T-helper 17 cell (primary cell): ENCODE data around the gene PRSS16. TPM values are rescaled to one million over a fixed set of nuclear protein-coding genes. Genes with fewer than 3 reads are reported as not detected.
"Not testable (repeated sequence)": the region's sequence is repeated elsewhere in the genome, so short reads cannot be mapped to it uniquely, and the experiment has no call there.

Source experiments
- ATAC-seq: fragments of 150-1000 bp; cut with Tn5 transposase; 2 replicates; pipeline ENCODE4 v1.10.0; 2021; ENCODE audit warnings: mild to moderate bottlenecking, moderate library complexity
- DNase-seq, 3 donors: peaks; one replicate each; pipeline versions ENCODE4 v3.0.0 to v3.0.0-alpha.2; 2020 to 2021
- H3K9me3 ChIP-seq: one replicate; pipeline ENCODE4 v1.7.0; 2013; ENCODE audit warnings: low read length, mild to moderate bottlenecking; ENCODE audit not compliant: control insufficient read depth, poor library complexity, severe bottlenecking
- H3K27ac Mint-ChIP-seq: one replicate; pipeline ENCODE4 v1.8.0; 2022; ENCODE audit warnings: mild to moderate bottlenecking, moderate library complexity, mixed read lengths
- H3K27me3 Mint-ChIP-seq: one replicate; pipeline ENCODE4 v1.8.0; 2022; ENCODE audit warnings: mixed read lengths
- H3K36me3 Mint-ChIP-seq: one replicate; pipeline ENCODE4 v1.8.0; 2022; ENCODE audit warnings: low read depth, mixed read lengths
- H3K4me1 Mint-ChIP-seq: one replicate; pipeline ENCODE4 v1.8.0; 2022; ENCODE audit warnings: mild to moderate bottlenecking, mixed read lengths
- H3K4me3 Mint-ChIP-seq: one replicate; pipeline ENCODE4 v1.8.0; 2022; ENCODE audit warnings: mild to moderate bottlenecking, moderate library complexity, mixed read lengths
- total RNA-seq, 4 donors: library from RNA in 2 of 4; stranded (reverse) in 2 of 4; gene quantifications; one replicate each; pipeline ENCODE4 v1.2.3 and lab custom pipeline; 2022 to 2026

The PRSS16 gene
- total RNA-seq, 2 donors from 2014 or later, result 0.80 to 2.0 TPM

GRCh38 chr6:27254566-27254965 lies 7.1 kb downstream of the PRSS16 start:
- Mint-ChIP-seq H3K27ac (no peak overlapping the region), H3K4me3 (no peak overlapping the region), H3K4me1 (peaks cover 13% of the 10 kb centered on the region), H3K27me3 (peaks cover 45% of the 10 kb centered on the region), H3K36me3 (peaks cover 16% of the 10 kb centered on the region)
- no peak for ATAC-seq
- DNase-seq, result no peak
- no peaks in the 10 kb centered on the region for H3K9me3 ChIP-seq

GRCh38 chr6:27255866-27256265 lies 8.4 kb downstream of the PRSS16 start:
- peaks cover 12% of the 10 kb centered on the region for H3K36me3 Mint-ChIP-seq
- DNase-seq, result no peak
- peaks cover 13% of the 10 kb centered on the region for H3K4me1 Mint-ChIP-seq
- no peaks in the 10 kb centered on the region for H3K9me3 ChIP-seq
- peaks cover 53% of the 10 kb centered on the region for H3K27me3 Mint-ChIP-seq
- H3K27ac Mint-ChIP-seq, result no peak overlapping the region
- ATAC-seq, result no peak
- no peak overlapping the region for H3K4me3 Mint-ChIP-seq

GRCh38 chr6:27260369-27260768 lies 12.9 kb downstream of the PRSS16 start:
- Mint-ChIP-seq H3K27me3 (peaks cover 58% of the 10 kb centered on the region), H3K27ac (no peak overlapping the region), H3K4me3 (no peak overlapping the region), H3K36me3 (peaks cover 12% of the 10 kb centered on the region), H3K4me1 (peaks cover 5% of the 10 kb centered on the region)
- no peaks in the 10 kb centered on the region for H3K9me3 ChIP-seq
- DNase-seq (no peak), ATAC-seq (no peak)

- H3K9me3 ChIP-seq, result no peaks in the 10 kb centered on the region
- Mint-ChIP-seq H3K4me3 (no peak overlapping the region), H3K27me3 (peaks cover 55% of the 10 kb centered on the region), H3K36me3 (peaks cover 8% of the 10 kb centered on the region), H3K4me1 (peaks cover 2% of the 10 kb centered on the region), H3K27ac (no peak overlapping the region)
- DNase-seq (no peak), ATAC-seq (no peak)
These were observed 13.4 kb downstream of the PRSS16 start for GRCh38 chr6:27260836-27261375.

- H3K4me1 Mint-ChIP-seq, result peaks cover 3% of the 10 kb centered on the region
- no peak overlapping the region for H3K27ac Mint-ChIP-seq
- peaks cover 61% of the 10 kb centered on the region for H3K27me3 Mint-ChIP-seq
- no peak for ATAC-seq
- no peak for DNase-seq
- no peaks in the 10 kb centered on the region for H3K9me3 ChIP-seq
- H3K36me3 Mint-ChIP-seq, result peaks cover 2% of the 10 kb centered on the region
- no peak overlapping the region for H3K4me3 Mint-ChIP-seq
These were observed 16.4 kb downstream of the PRSS16 start for GRCh38 chr6:27263886-27264285.

GRCh38 chr6:27267003-27267402 lies 19.5 kb downstream of the PRSS16 start:
- not testable (repeated sequence) for H3K4me3 Mint-ChIP-seq, ATAC-seq, H3K27ac Mint-ChIP-seq, H3K9me3 ChIP-seq, H3K4me1 Mint-ChIP-seq, DNase-seq, H3K36me3 Mint-ChIP-seq
- peaks cover 63% of the 10 kb centered on the region for H3K27me3 Mint-ChIP-seq

- no peak for ATAC-seq
- Mint-ChIP-seq H3K4me3 (no peak overlapping the region), H3K36me3 (peaks cover 2% of the 10 kb centered on the region), H3K27ac (no peak overlapping the region), H3K4me1 (peaks cover 3% of the 10 kb centered on the region), H3K27me3 (peaks cover 63% of the 10 kb centered on the region)
- no peak for DNase-seq
- no peaks in the 10 kb centered on the region for H3K9me3 ChIP-seq
These were observed 20.4 kb downstream of the PRSS16 start for GRCh38 chr6:27267857-27268434.

- no peaks in the 10 kb centered on the region for H3K9me3 ChIP-seq
- peaks cover 2% of the 10 kb centered on the region for H3K36me3 Mint-ChIP-seq
- H3K27ac Mint-ChIP-seq, result no peak overlapping the region
- DNase-seq (no peak), ATAC-seq (no peak)
- no peak overlapping the region for H3K4me3 Mint-ChIP-seq
- peaks cover 3% of the 10 kb centered on the region for H3K4me1 Mint-ChIP-seq
- peaks cover 63% of the 10 kb centered on the region for H3K27me3 Mint-ChIP-seq
These were observed 21.3 kb downstream of the PRSS16 start for GRCh38 chr6:27268803-27269202.

GRCh38 chr6:27273783-27274182 lies 26.3 kb downstream of the PRSS16 start:
- H3K4me3 Mint-ChIP-seq, result no peak overlapping the region
- DNase-seq (no peak), ATAC-seq (no peak)
- no peaks in the 10 kb centered on the region for H3K4me1 Mint-ChIP-seq
- H3K9me3 ChIP-seq, result peaks cover 2% of the 10 kb centered on the region
- no peaks in the 10 kb centered on the region for H3K36me3 Mint-ChIP-seq
- H3K27ac Mint-ChIP-seq, result no peak overlapping the region
- H3K27me3 Mint-ChIP-seq, result peaks cover 72% of the 10 kb centered on the region

- H3K36me3 Mint-ChIP-seq, result no peaks in the 10 kb centered on the region
- no peak for ATAC-seq
- H3K4me1 Mint-ChIP-seq, result no peaks in the 10 kb centered on the region
- peaks cover 75% of the 10 kb centered on the region for H3K27me3 Mint-ChIP-seq
- H3K4me3 Mint-ChIP-seq, result no peak overlapping the region
- peaks cover 2% of the 10 kb centered on the region for H3K9me3 ChIP-seq
- DNase-seq, result no peak
- no peak overlapping the region for H3K27ac Mint-ChIP-seq
These were observed 27.8 kb downstream of the PRSS16 start for GRCh38 chr6:27275025-27275956.

GRCh38 chr6:27279513-27280063 lies 32.1 kb downstream of the PRSS16 start:
- H3K36me3 Mint-ChIP-seq, result no peaks in the 10 kb centered on the region
- ATAC-seq (no peak), DNase-seq (no peak)
- peaks cover 63% of the 10 kb centered on the region for H3K27me3 Mint-ChIP-seq
- H3K4me3 Mint-ChIP-seq, result no peak overlapping the region
- peak overlapping the region; percentile 68 for H3K27ac Mint-ChIP-seq
- peaks cover 21% of the 10 kb centered on the region for H3K9me3 ChIP-seq
- H3K4me1 Mint-ChIP-seq, result no peaks in the 10 kb centered on the region

- DNase-seq, result no peak
- no peaks in the 10 kb centered on the region for H3K4me1 Mint-ChIP-seq
- peak overlapping the region; percentile 68 for H3K27ac Mint-ChIP-seq
These were observed 32.6 kb downstream of the PRSS16 start for GRCh38 chr6:27280064-27280539.

GRCh38 chr6:27280540-27281000 lies 33.1 kb downstream of the PRSS16 start:
- ATAC-seq (no peak), DNase-seq (no peak)
- H3K4me3 Mint-ChIP-seq, result no peak overlapping the region
- H3K27ac Mint-ChIP-seq, result peak overlapping the region; percentile 68
- peaks cover 68% of the 10 kb centered on the region for H3K27me3 Mint-ChIP-seq
- no peaks in the 10 kb centered on the region for H3K36me3 Mint-ChIP-seq
- no peaks in the 10 kb centered on the region for H3K4me1 Mint-ChIP-seq
- H3K9me3 ChIP-seq, result peaks cover 25% of the 10 kb centered on the region

More at GRCh38 chr6:27280064-27280539, 32.6 kb downstream of the PRSS16 start:
- no peak for ATAC-seq
- peaks cover 64% of the 10 kb centered on the region for H3K27me3 Mint-ChIP-seq
- peaks cover 25% of the 10 kb centered on the region for H3K9me3 ChIP-seq
- no peak overlapping the region for H3K4me3 Mint-ChIP-seq
- H3K36me3 Mint-ChIP-seq, result no peaks in the 10 kb centered on the region
